Endothelial cell of hepatic sinusoid (primary cell): ENCODE data around the gene ARHGEF9.
"Not testable (repeated sequence)": the region's sequence is repeated elsewhere in the genome, so short reads cannot be mapped to it uniquely, and the experiment has no call there.

Source experiments
- in situ Hi-C: cut with HindIII; loops from 2 replicates; pipeline ENCODE4 v1.10.0; 2017; ENCODE audit warnings: low sequenced_read_pairs

The ARHGEF9 gene

DNA sequence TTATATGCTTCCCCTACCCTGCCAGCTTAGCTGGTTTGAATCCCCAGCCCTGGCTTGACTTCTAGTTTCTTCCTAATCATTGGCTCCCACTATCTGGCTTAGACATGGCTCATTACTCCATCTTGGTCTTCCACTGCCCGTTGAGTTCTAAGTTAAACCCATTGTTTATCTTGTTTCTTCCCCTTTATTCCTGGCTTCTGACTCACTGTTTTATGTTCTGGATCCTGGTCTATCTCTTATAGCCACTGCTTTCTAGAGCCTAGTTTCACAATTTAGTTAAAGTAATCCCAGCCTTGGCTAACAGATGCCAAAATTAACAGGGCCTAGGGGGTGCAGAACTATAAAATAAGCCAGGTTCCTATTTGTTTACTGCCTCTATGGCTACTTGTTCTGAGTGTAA, 120.9 kb downstream of the ARHGEF9 start:
- in situ Hi-C loops: no loop called here

DNA sequence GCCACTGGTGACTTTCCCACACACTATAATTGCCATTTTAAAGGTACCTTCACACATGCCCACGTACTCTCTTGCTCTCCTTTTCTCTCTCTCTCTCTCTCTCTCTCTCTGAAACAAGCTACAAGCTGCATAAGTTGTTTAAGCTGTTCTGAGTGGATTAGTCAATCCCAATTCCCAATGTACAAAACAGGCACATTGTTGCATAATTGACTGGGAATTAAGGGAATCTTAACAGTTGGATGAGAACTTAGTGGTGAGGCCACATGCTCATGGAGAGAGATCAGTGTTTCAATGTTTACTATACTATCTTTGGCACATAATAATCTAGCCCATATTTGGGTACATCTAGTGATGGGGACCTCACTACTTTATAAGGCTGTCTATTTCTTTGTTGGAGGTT, 123.3 kb downstream of the ARHGEF9 start:
- in situ Hi-C loops: no loop called here

DNA sequence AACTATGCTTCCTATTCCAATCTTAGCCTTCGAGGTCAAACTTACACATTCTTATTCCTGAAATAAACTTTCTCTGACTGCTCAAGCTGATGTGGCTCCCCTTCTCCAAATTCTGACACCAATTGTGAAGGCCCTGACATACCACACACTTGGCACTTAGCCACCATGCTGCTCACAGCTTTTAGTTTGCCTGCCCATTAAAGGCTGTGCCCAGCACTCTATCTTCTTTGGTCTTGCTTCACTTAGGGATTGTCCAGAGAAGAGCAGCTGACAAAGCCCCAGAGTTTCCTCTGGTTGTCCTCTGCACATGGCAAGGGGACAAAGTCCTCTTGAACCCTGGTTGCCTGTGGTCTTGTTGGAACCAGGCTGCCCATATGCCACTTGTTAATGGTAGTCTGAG, 126.1 kb downstream of the ARHGEF9 start:
- in situ Hi-C loops: no loop called here

DNA sequence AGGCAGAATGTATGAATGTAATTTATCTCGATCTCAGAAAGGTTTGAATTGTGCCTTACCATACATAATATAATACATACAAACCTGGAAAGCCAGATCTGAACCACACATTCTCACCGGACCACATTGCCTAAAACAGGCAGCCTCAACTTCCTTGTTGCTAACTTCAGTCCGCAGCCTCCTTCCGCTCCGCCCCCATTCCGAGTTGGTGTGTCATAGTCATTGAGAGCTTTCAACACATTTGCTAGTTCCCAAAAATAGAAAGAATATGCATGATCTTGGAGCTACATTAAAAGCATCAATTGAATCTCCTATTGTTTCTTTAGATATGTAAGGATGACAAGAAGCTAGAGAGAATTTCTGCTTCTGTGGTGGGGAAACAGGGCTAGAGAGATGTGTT, 127.2 kb downstream of the ARHGEF9 start:
- in situ Hi-C loops: no loop called here

DNA sequence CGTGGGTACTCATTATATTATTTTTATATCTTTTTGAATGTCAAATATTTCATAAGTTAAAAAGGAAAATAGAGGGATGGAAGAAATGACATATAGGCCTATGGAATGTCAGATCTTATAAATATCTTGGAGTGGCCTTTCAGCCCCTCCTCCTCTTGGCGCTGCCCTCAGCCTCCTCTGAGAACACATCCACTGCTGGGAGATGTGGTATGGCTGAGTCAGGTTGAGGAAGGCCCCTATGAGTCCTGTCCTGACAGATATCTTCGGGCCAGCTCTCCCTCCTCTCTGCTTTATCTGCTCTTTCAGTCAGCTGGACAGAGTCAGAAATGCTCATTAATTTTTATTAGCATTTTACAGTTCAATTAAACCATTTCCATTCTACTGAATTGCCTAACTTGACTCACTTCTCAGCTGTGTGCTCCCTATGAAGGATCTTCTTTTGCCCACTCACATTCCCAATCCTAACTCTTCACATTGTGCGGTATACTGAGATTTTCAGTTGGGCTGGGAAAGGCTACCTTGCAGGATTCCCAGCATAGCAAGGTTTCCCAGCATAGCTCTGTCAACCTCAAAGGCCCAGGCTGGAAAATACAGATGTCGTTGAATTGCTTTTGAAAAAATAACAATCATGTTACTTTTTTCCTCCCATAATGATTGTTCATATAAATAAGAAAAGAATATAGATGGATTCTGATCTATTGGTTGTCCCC, 128.0 kb downstream of the ARHGEF9 start:
- in situ Hi-C loops: no loop called here

DNA sequence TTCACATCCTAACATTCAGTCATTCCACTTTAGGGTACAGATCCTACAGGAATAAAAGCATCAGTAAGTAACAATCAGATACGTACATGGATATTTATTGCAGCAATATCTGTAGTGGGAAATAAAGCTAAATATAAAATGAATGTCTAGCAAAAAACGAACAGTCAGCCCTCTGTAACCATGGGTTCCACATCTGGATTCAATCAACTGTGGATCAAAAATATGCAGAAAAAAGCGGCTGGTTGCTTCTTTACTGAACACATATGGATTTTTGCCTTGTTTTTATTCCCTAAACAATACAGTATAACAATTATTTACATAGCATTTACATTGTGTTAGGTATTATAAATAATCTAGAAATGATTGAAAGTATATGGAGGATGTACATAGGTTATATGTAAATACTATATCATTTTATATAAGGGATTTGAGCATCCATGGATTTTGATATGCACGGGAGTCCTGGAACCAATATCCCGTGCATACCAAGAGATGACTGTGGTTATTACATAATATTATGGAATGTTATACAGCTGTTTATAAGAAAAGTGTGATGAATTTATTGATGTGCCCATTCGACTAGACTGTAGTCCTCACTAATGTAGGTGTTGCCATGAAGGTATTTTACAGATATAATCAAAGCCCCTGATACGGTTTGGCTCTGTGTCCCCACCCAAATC, 132.8 kb downstream of the ARHGEF9 start:
- in situ Hi-C loops: no loop called here

DNA sequence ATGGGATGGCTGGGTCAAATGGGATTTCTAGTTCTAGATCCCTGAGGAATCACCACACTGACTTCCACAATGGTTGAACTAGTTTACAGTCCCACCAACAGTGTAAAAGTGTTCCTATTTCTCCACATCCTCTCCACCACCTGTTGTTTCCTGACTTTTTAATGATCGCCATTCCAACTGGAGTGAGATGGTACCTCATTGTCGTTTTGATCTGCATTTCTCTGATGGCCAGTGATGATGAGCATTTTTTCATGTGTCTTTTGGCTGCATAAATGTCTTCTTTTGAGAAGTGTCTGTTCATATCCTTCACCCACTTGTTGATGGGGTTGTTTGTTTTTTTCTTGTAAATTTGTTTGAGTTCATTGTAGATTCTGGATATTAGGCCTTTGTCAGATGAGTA, 139.3 kb downstream of the ARHGEF9 start:
- in situ Hi-C loops: not testable (repeated sequence)

DNA sequence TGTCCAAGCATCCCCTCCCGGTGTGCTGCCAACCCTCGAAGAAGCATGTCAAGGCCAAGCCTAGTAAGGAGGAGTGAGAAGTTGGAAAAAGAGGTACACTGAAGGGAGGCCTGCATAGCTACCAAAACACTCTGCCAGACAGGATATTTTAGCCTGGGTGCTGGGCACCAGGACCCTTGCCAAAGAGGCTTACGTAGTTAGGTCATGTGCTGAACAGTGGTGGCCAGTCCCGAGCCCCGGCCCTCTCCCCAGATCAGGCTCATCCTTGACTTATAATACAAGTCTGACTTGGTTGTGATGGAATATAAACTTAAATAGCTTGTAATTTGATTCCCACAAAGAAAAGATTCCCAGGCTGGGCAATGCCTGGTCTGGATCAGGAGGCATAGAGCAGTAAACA, 149.3 kb downstream of the ARHGEF9 start:
- in situ Hi-C loops: no loop called here

DNA sequence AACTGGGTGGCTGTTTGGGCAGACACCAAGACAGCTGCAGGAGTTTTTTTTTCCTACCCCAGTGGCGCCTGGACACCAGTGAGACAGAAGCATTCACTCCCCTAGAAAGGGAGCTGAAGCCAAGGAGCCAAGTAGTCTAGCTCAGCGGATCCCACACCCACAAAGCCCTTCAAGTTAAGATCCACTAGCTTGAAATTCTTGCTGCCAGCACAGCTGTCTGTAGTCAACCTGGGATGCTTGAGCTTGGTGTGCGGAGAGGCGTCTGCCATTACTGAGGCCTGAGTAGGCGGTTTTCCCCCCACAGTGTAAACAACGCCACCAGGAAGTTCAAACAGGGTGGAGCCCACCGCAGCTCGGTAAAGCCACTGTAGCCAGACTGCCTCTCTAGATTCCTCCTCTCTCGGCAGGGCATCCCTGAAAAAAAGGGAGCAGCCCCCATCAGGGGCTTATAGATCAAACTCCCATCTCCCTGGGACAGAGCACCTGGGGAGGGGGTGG, 171.4 kb downstream of the ARHGEF9 start:
- in situ Hi-C loops: no loop called here

DNA sequence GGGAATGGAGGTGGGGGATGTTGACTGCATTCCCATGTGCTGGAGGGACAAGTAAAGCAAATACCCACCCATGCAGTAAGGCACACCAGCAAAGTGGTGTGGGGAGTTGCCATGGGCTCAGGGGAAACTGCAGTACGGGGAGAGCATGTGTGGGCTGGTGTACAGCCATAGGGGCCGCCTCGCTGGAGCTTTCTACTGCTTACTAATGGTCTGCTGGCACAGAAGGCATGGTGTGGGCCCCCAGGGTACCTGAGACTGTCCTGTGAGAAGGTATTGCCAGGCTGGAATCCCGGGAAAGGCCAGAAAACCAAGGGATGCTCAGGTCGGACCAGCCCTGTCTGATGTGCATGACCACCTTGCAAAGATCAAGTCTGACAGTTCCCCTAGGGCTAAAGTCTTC, 199.1 kb downstream of the ARHGEF9 start:
- in situ Hi-C loops: no loop called here
